Testis (tissue), 2 donors: ENCODE data around the gene SFTPA2.

Experiments used
- POLR2A ChIP-seq: fragments of 450-650 bp; IDR thresholded peaks from one replicate; pipeline ENCODE4 v1.6.1; 2017; ENCODE audit warnings: antibody characterized with exemption, mild to moderate bottlenecking, moderate library complexity
- TF ChIP-seq, protein P1 (sequence below), 3 experiments: fragments of 450-650 bp in 2 of 3; fragments of 200-600 bp in 1 of 3; sonication (generic) in 1 of 3; IDR thresholded peaks; one replicate each; pipeline ENCODE4 v1.5.1; 2016 to 2019; ENCODE audit warnings: antibody characterized with exemption in 3 of 3, mild to moderate bottlenecking in 2 of 3, moderate library complexity in 1 of 3

GRCh38 chr10:79579361-79579760 lies 19.2 kb upstream of the SFTPA2 start:
- TF ChIP-seq POLR2A = no peak
- TF ChIP-seq, protein P1, sequence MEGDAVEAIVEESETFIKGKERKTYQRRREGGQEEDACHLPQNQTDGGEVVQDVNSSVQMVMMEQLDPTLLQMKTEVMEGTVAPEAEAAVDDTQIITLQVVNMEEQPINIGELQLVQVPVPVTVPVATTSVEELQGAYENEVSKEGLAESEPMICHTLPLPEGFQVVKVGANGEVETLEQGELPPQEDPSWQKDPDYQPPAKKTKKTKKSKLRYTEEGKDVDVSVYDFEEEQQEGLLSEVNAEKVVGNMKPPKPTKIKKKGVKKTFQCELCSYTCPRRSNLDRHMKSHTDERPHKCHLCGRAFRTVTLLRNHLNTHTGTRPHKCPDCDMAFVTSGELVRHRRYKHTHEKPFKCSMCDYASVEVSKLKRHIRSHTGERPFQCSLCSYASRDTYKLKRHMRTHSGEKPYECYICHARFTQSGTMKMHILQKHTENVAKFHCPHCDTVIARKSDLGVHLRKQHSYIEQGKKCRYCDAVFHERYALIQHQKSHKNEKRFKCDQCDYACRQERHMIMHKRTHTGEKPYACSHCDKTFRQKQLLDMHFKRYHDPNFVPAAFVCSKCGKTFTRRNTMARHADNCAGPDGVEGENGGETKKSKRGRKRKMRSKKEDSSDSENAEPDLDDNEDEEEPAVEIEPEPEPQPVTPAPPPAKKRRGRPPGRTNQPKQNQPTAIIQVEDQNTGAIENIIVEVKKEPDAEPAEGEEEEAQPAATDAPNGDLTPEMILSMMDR (IDR thresholded peaks at IDR 0.05) = no peak
